Measurements from ENCODE around the gene ERG. TPM values are rescaled to one million over a fixed set of nuclear protein-coding genes. Genes with fewer than 3 reads are reported as not detected.
A peak's percentile ranks its signal among the peaks of the same experiment; 100 is the strongest.

The ERG gene
- total and polyA plus RNA-seq, 9 donors: 13.5 to 20.7 (median 16.8) TPM

GRCh38 chr21:38444691-38445090, 53.6 kb downstream of the ERG start:
- no peak for DNase-seq
- Histone ChIP-seq H3K27me3 (ENCODE audit: control insufficient read depth, insufficient read depth, low read length) (no peaks in the 10 kb centered on the region), H3K4me3 (ENCODE audit: low read length) (no peak overlapping the region), H3K4me1 (ENCODE audit: control insufficient read depth, insufficient read depth, low read length) (peaks cover 8% of the 10 kb centered on the region), H3K9me3 (replicated peaks; ENCODE audit: control insufficient read depth, low read depth, low read length) (no peaks in the 10 kb centered on the region), H3K36me3 (ENCODE audit: control insufficient read depth, insufficient read depth, low read length) (no peaks in the 10 kb centered on the region), H3K27ac (ENCODE audit: low read length) (no peak overlapping the region)
- 78% methylated on average over 3 of the region's 6 CpGs for WGBS (ENCODE audit: insufficient coverage)

DNA sequence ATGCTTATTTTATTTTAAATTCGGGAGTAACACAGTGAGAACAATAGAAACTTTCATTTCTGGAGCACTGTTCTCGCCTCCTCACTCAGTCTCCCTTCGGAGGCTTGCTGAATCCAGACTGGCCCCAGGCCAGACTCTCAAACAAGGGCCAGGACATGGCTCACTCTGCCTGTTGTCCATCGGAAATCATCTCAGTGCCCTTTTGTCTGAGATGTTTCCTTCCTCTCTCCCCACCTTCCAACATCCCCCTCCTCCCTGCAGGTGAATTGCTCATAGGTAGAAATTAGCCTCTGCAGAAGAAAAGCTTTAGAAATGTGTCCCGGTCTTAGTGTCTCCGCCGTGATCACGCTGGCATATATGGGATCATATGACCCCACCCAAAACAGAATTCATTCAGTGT, 55.2 kb downstream of the ERG start:
- H3K4me1 ChIP-seq (ENCODE audit: control insufficient read depth, insufficient read depth, low read length): peaks cover 15% of the 10 kb centered on the region

DNA sequence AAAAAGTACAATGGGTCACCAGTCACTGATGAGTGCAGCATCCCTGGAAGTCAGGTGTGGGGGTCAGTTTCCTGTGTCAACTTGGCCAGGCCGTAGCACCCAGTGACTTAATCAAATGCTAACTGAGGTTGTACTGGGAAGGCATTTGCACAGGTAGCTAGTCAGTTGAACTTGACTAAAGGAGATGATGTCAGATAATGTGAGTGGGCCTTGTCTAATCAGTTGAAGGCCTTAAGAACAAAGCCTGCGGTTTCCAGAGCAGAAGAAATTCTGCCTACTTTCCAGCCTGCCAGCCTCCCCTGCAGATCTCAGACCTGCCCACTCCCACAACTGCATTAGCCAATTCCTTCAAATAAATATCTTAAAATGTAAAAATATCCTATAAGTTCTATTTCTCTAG, 57.1 kb downstream of the ERG start:
- 78% methylated on average over 1 of the region's 2 CpGs for WGBS (ENCODE audit: insufficient coverage)
- Histone ChIP-seq H3K36me3 (ENCODE audit: control insufficient read depth, insufficient read depth, low read length) (no peaks in the 10 kb centered on the region), H3K4me1 (ENCODE audit: control insufficient read depth, insufficient read depth, low read length) (peaks cover 18% of the 10 kb centered on the region), H3K4me3 (ENCODE audit: low read length) (no peak overlapping the region), H3K27ac (ENCODE audit: low read length) (no peak overlapping the region), H3K9me3 (replicated peaks; ENCODE audit: control insufficient read depth, low read depth, low read length) (no peaks in the 10 kb centered on the region), H3K27me3 (ENCODE audit: control insufficient read depth, insufficient read depth, low read length) (no peaks in the 10 kb centered on the region)
- no peak for DNase-seq

More for the DNA sequence above, 55.2 kb downstream of the ERG start:
- 76% methylated on average over 7 of the region's 8 CpGs for WGBS (ENCODE audit: insufficient coverage)
- Histone ChIP-seq H3K9me3 (replicated peaks; ENCODE audit: control insufficient read depth, low read depth, low read length) (no peaks in the 10 kb centered on the region), H3K4me3 (ENCODE audit: low read length) (no peak overlapping the region), H3K36me3 (ENCODE audit: control insufficient read depth, insufficient read depth, low read length) (no peaks in the 10 kb centered on the region), H3K27me3 (ENCODE audit: control insufficient read depth, insufficient read depth, low read length) (no peaks in the 10 kb centered on the region), H3K27ac (ENCODE audit: low read length) (no peak overlapping the region)
- no peak for DNase-seq

DNA sequence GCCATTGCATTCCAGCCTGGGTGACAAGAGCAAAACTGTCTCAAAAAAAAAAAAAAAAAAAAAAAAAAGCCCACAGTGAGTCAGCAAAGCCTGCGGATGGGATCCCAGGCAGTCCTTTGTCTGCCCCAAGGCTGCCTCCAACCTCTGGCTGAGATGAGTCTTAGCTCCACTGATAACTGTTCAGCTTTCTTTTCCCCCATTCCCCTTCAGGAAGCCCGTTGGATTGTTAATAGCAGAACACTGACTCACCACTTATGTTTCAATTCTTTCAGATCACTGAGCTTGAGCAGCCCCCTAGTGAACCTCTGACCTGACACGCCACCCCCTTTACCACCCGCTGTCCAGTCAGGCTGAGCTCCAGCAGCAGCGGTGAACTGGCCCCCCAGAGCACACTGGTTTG, 57.5 kb downstream of the ERG start:
- WGBS (ENCODE audit: insufficient coverage): 76% methylated on average over 4 of the region's 5 CpGs
- Histone ChIP-seq H3K9me3 (replicated peaks; ENCODE audit: control insufficient read depth, low read depth, low read length) (no peaks in the 10 kb centered on the region), H3K27me3 (ENCODE audit: control insufficient read depth, insufficient read depth, low read length) (no peaks in the 10 kb centered on the region), H3K4me1 (ENCODE audit: control insufficient read depth, insufficient read depth, low read length) (peaks cover 18% of the 10 kb centered on the region), H3K36me3 (ENCODE audit: control insufficient read depth, insufficient read depth, low read length) (no peaks in the 10 kb centered on the region), H3K4me3 (ENCODE audit: low read length) (no peak overlapping the region), H3K27ac (ENCODE audit: low read length) (no peak overlapping the region)
- no peak for DNase-seq

DNA sequence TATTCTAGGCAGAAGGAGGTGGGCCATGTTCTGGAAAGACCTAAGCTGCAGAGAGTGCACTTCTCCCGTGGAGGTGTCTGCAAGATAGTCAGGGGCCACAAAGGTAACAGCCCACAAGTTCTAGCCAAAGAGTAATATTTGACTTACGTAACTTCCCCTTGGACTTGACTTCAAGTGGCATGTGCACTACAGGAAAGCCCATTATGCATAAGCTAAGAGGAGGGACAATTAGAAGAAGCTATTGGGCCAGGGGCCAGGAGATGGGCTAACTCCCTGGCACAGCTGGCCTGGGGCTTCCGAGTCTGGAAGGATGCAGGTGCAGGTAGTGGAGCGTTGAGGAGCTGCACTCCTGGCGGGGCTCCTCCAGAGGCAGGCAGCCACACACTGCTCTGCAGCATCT, 58.3 kb downstream of the ERG start:
- Histone ChIP-seq H3K27ac (ENCODE audit: low read length) (no peak overlapping the region), H3K4me3 (ENCODE audit: low read length) (no peak overlapping the region), H3K4me1 (ENCODE audit: control insufficient read depth, insufficient read depth, low read length) (peaks cover 25% of the 10 kb centered on the region), H3K27me3 (ENCODE audit: control insufficient read depth, insufficient read depth, low read length) (no peaks in the 10 kb centered on the region), H3K9me3 (replicated peaks; ENCODE audit: control insufficient read depth, low read depth, low read length) (no peaks in the 10 kb centered on the region), H3K36me3 (ENCODE audit: control insufficient read depth, insufficient read depth, low read length) (no peaks in the 10 kb centered on the region)
- DNase-seq: no peak
- WGBS (ENCODE audit: insufficient coverage): 61% methylated on average over 5 of the region's 5 CpGs

DNA sequence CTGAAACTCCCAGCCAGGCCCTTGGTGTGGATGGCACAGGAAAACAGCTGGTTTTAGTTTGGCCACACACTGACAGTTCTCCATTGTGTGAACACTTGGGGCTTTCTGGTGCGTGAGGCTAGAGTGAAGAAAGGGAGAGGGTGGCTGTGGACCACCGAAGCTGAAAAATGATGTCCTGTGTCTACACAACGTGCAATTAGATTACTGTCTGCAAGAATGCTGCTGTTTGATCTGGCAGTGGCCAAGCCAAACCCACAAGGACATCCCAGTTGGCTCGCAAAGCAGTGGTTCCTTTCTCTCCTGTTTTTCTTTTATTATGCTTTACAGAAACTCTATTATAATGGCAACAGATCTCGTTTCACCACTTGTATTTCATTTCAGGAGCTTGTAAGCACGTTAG, 58.9 kb downstream of the ERG start:
- H3K4me1 ChIP-seq (ENCODE audit: control insufficient read depth, insufficient read depth, low read length): peaks cover 27% of the 10 kb centered on the region
- H3K36me3 ChIP-seq (ENCODE audit: control insufficient read depth, insufficient read depth, low read length): no peaks in the 10 kb centered on the region
- DNase-seq: no peak
- H3K27ac ChIP-seq (ENCODE audit: low read length): no peak overlapping the region
- no peaks in the 10 kb centered on the region for H3K9me3 ChIP-seq (replicated peaks; ENCODE audit: control insufficient read depth, low read depth, low read length)
- H3K27me3 ChIP-seq (ENCODE audit: control insufficient read depth, insufficient read depth, low read length): no peaks in the 10 kb centered on the region
- 21% methylated on average over 4 of the region's 6 CpGs for WGBS (ENCODE audit: insufficient coverage)
- H3K4me3 ChIP-seq (ENCODE audit: low read length): no peak overlapping the region

DNA sequence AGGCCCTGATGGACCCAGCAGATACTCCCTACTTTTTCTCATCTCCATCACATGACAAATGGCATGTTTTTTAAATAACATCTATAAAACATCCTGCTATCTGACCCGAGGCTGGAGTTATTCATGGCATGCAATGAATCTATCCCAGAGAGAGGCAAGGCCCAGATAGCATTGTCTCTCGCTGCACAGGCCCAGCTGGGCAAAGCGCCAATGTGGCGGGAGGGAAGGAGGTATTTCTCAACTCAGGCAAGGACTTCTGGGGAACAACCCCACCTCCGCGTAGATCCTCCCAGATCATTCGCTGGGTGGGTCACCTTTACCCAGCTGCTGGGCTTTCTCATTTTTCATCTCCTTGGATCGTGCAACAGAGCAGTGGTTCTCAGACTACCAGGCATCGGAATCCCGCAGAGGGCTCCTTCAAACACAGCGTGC, 59.8 kb downstream of the ERG start:
- no peaks in the 10 kb centered on the region for H3K27me3 ChIP-seq (ENCODE audit: control insufficient read depth, insufficient read depth, low read length)
- 90% methylated on average over 7 of the region's 11 CpGs for WGBS (ENCODE audit: insufficient coverage)
- H3K4me1 ChIP-seq (ENCODE audit: control insufficient read depth, insufficient read depth, low read length): peaks cover 35% of the 10 kb centered on the region
- H3K36me3 ChIP-seq (ENCODE audit: control insufficient read depth, insufficient read depth, low read length): no peaks in the 10 kb centered on the region
- no peaks in the 10 kb centered on the region for H3K9me3 ChIP-seq (replicated peaks; ENCODE audit: control insufficient read depth, low read depth, low read length)
- peak; percentile 29 for DNase-seq
- H3K27ac ChIP-seq (ENCODE audit: low read length): no peak overlapping the region
- no peak overlapping the region for H3K4me3 ChIP-seq (ENCODE audit: low read length)

DNA sequence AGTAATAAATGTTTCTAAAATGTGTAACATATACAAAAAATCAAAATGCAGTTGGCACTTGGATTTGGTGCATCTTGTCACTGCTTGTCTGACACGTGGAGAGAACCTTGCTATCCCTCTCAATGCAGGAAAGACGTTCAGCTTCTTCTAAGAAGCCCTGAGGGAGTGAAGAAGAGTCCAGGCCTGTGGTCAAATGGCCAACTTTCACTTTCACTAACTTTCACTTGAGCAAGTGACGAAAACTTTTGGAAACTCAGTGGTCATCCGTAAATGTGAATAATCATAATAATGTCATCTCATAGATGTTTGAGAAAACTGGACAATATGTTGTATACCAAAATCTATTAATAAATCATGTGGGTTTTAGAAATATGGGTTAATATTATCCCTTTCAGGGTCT, 61.9 kb downstream of the ERG start:
- no peaks in the 10 kb centered on the region for H3K36me3 ChIP-seq (ENCODE audit: control insufficient read depth, insufficient read depth, low read length)
- DNase-seq: no peak
- H3K4me3 ChIP-seq (ENCODE audit: low read length): no peak overlapping the region
- H3K27ac ChIP-seq (ENCODE audit: low read length): no peak overlapping the region
- H3K4me1 ChIP-seq (ENCODE audit: control insufficient read depth, insufficient read depth, low read length): peaks cover 35% of the 10 kb centered on the region
- no peaks in the 10 kb centered on the region for H3K9me3 ChIP-seq (replicated peaks; ENCODE audit: control insufficient read depth, low read depth, low read length)
- no CpG with 5 or more reads among the region's 4 CpGs for WGBS (ENCODE audit: insufficient coverage)
- H3K27me3 ChIP-seq (ENCODE audit: control insufficient read depth, insufficient read depth, low read length): no peaks in the 10 kb centered on the region

GRCh38 chr21:38434913-38435533, 63.3 kb downstream of the ERG start:
- Histone ChIP-seq H3K4me3 (ENCODE audit: low read length) (no peak overlapping the region), H3K4me1 (ENCODE audit: control insufficient read depth, insufficient read depth, low read length) (peaks cover 35% of the 10 kb centered on the region)

DNA sequence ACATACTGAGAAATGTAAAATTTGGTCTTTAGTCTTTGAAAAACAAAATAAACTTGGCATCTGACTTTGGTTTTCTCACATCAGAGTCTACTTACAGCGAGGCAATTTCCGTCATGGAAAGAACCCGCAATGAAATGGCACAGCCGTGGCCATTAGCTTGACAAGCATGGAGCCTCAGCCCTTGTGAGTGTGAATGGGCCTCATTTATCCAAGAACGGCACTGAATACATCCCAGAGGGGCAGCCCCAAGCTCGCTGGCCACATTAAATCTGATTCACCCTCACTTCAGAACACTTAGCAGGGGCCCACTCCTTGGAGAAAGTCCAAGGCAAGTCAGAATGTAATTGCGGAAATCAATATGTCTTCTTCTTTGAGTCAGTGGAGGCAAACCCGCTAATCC, 64.8 kb downstream of the ERG start:
- no peak for DNase-seq
- Histone ChIP-seq H3K36me3 (ENCODE audit: control insufficient read depth, insufficient read depth, low read length) (no peaks in the 10 kb centered on the region), H3K27ac (ENCODE audit: low read length) (no peak overlapping the region), H3K4me3 (ENCODE audit: low read length) (no peak overlapping the region), H3K4me1 (ENCODE audit: control insufficient read depth, insufficient read depth, low read length) (peaks cover 21% of the 10 kb centered on the region), H3K27me3 (ENCODE audit: control insufficient read depth, insufficient read depth, low read length) (no peaks in the 10 kb centered on the region), H3K9me3 (replicated peaks; ENCODE audit: control insufficient read depth, low read depth, low read length) (no peaks in the 10 kb centered on the region)
- 57% methylated on average over 4 of the region's 8 CpGs for WGBS (ENCODE audit: insufficient coverage)

More at GRCh38 chr21:38434913-38435533, 63.3 kb downstream of the ERG start:
- peak; percentile 56 for DNase-seq
- 5% methylated on average over 2 of the region's 8 CpGs for WGBS (ENCODE audit: insufficient coverage)
- Histone ChIP-seq H3K27me3 (ENCODE audit: control insufficient read depth, insufficient read depth, low read length) (no peaks in the 10 kb centered on the region), H3K9me3 (replicated peaks; ENCODE audit: control insufficient read depth, low read depth, low read length) (no peaks in the 10 kb centered on the region), H3K27ac (ENCODE audit: low read length) (peak overlapping the region; percentile 67), H3K36me3 (ENCODE audit: control insufficient read depth, insufficient read depth, low read length) (no peaks in the 10 kb centered on the region)
